PC-3 (cell line): ENCODE results near the gene C3orf70.

ENCODE experiments used
- EZH2 ChIP-seq: fragments of 300-600 bp; sonication (generic); IDR thresholded peaks from one replicate; pipeline ENCODE4 v1.6.1; 2017; ENCODE audit warnings: antibody characterized with exemption, mild to moderate bottlenecking, low read length; ENCODE audit not compliant: unreplicated experiment
- EZH2phosphoT487 ChIP-seq: fragments of 300-600 bp; sonication (generic); IDR thresholded peaks from 2 replicates; pipeline ENCODE4 v1.6.1; 2018; ENCODE audit warnings: mild to moderate bottlenecking, antibody characterized with exemption, low read length, borderline replicate concordance
- TF ChIP-seq, protein P1 (sequence below): fragments of 300-600 bp; sonication (generic); conservative IDR thresholded peaks from 2 replicates; pipeline ENCODE4 v1.5.1; 2017; ENCODE audit warnings: antibody characterized with exemption, low read depth, mild to moderate bottlenecking, low read length

DNA sequence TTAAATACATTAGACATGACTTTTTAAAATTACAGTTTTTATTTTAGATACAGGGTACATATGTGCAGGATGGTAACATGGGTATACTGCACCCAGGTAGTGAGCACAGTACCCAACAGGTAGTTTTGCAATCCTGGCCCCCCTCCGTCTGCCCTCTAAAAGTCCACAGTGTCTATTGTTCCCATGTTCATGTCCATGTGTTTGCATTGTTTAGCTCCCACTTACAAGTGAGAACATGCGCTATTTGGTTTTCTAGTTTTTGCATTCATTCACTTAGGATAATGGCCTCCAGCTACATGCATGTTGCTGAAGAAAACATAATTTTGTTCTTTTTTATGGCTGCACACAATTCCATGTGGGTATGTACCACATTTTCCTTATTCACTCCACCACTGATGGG lies 23.8 kb downstream of the C3orf70 start:
- TF ChIP-seq EZH2 = no peak
- TF ChIP-seq, protein P1, sequence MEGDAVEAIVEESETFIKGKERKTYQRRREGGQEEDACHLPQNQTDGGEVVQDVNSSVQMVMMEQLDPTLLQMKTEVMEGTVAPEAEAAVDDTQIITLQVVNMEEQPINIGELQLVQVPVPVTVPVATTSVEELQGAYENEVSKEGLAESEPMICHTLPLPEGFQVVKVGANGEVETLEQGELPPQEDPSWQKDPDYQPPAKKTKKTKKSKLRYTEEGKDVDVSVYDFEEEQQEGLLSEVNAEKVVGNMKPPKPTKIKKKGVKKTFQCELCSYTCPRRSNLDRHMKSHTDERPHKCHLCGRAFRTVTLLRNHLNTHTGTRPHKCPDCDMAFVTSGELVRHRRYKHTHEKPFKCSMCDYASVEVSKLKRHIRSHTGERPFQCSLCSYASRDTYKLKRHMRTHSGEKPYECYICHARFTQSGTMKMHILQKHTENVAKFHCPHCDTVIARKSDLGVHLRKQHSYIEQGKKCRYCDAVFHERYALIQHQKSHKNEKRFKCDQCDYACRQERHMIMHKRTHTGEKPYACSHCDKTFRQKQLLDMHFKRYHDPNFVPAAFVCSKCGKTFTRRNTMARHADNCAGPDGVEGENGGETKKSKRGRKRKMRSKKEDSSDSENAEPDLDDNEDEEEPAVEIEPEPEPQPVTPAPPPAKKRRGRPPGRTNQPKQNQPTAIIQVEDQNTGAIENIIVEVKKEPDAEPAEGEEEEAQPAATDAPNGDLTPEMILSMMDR = no peak
- TF ChIP-seq EZH2phosphoT487 = no peak
